GM20431 (cell line): Measurements from ENCODE around the gene PTPRR.
"Not testable (repeated sequence)": the region's sequence is repeated elsewhere in the genome, so short reads cannot be mapped to it uniquely, and the experiment has no call there.

Experiments
- in situ Hi-C: fragments of 300-500 bp; cut with MseI, MboI; formaldehyde crosslinking; loops from one replicate; pipeline ENCODE4 v1.15.0; 2020; ENCODE audit warnings: low sequenced_read_pairs; ENCODE audit not compliant: unreplicated experiment

The PTPRR gene

GRCh38 chr12:70807993-70808392 lies 112.5 kb downstream of the PTPRR start:
- in situ Hi-C loops = not testable (repeated sequence)

- in situ Hi-C loops = no loop called here
Observed at GRCh38 chr12:70806827-70807226, 113.7 kb downstream of the PTPRR start.

- in situ Hi-C loops = no loop called here
Observed at GRCh38 chr12:70806043-70806442, 114.5 kb downstream of the PTPRR start.

GRCh38 chr12:70798016-70798783 lies 122.3 kb downstream of the PTPRR start:
- in situ Hi-C loops = no loop called here

- in situ Hi-C loops = no loop called here
Observed at GRCh38 chr12:70796989-70797388, 123.5 kb downstream of the PTPRR start.

- in situ Hi-C loops = no loop called here
Observed at GRCh38 chr12:70795608-70796007, 124.9 kb downstream of the PTPRR start.

- in situ Hi-C loops = no loop called here
Observed at GRCh38 chr12:70794131-70794530, 126.4 kb downstream of the PTPRR start.

GRCh38 chr12:70788774-70789173 lies 131.8 kb downstream of the PTPRR start:
- in situ Hi-C loops = no loop called here

GRCh38 chr12:70787612-70788011 lies 132.9 kb downstream of the PTPRR start:
- in situ Hi-C loops = no loop called here

- in situ Hi-C loops = no loop called here
Observed at GRCh38 chr12:70785896-70786295, 134.6 kb downstream of the PTPRR start.

- in situ Hi-C loops = no loop called here
Observed at GRCh38 chr12:70784042-70784668, 136.4 kb downstream of the PTPRR start.

- in situ Hi-C loops = no loop called here
Observed at GRCh38 chr12:70783455-70783854, 137.1 kb downstream of the PTPRR start.

GRCh38 chr12:70779250-70779649 lies 141.3 kb downstream of the PTPRR start:
- in situ Hi-C loops = no loop called here

- in situ Hi-C loops = no loop called here
Observed at GRCh38 chr12:70774055-70774454, 146.5 kb downstream of the PTPRR start.

GRCh38 chr12:70772836-70773235 lies 147.7 kb downstream of the PTPRR start:
- in situ Hi-C loops = no loop called here

GRCh38 chr12:70771581-70771980 lies 149.0 kb downstream of the PTPRR start:
- in situ Hi-C loops = no loop called here

- in situ Hi-C loops = no loop called here
Observed at GRCh38 chr12:70763666-70764065, 156.9 kb downstream of the PTPRR start.

- in situ Hi-C loops = no loop called here
Observed at GRCh38 chr12:70762000-70762399, 158.5 kb downstream of the PTPRR start.

GRCh38 chr12:70759161-70759918 lies 161.2 kb downstream of the PTPRR start:
- in situ Hi-C loops = no loop called here

- in situ Hi-C loops = no loop called here
Observed at GRCh38 chr12:70758494-70758845, 162.1 kb downstream of the PTPRR start.

GRCh38 chr12:70757830-70758493 lies 162.6 kb downstream of the PTPRR start:
- in situ Hi-C loops = no loop called here
